GM04503 (cell line): ENCODE measurements around the gene MAGI2.

Source experiments
- DNase-seq: peaks from one replicate; pipeline ENCODE4 v3.0.0-alpha.2; 2012; ENCODE audit warnings: low read depth

MAGI2 gene

DNA sequence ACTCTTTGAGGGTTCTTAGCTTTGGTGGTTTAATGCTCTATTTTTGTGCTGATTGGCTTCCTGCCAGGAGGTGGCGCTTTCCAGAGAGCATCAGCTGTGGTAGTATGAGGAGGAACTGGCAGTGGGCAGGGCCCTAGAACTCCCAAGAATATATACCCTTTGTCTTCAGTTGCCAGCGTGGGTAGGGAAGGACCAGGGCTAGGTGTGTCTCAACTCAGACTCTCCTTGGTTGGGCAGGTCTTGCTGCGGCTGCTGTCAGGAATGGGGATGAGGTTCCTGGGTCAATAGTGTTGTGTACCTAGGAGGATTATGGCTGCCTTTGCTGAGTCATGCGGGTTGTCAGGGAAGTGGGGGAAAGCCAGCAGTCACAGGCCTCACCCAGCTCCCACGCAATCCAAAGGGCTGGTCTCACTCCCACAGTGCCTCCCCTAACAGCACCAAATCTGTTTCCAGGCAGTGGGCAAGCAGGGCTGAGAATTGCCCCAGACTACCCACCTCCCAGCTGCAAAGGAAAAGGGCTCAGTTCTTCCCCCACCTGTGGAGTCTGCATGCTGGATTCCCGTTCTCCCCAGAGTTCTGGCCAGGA is 1463.4 kb downstream of the MAGI2 start:
- no peak for DNase-seq

DNA sequence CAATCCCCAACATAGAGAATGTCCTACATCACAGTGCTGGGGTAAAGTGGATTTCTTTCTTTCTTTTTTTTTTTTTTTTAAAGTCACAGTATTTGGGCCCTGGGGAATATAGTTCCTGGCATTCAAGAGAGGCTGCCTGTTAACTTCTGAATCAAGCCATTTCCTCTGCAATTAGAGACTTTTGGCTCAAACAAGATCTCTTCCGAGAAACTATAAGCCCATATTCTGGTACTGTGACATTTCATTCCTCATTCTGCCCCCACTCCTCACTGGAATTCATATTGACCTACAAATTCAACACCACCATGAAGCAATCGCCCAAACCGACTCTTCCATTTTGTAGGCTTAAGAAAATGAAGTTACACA is 1467.5 kb downstream of the MAGI2 start:
- DNase-seq: no peak

DNA sequence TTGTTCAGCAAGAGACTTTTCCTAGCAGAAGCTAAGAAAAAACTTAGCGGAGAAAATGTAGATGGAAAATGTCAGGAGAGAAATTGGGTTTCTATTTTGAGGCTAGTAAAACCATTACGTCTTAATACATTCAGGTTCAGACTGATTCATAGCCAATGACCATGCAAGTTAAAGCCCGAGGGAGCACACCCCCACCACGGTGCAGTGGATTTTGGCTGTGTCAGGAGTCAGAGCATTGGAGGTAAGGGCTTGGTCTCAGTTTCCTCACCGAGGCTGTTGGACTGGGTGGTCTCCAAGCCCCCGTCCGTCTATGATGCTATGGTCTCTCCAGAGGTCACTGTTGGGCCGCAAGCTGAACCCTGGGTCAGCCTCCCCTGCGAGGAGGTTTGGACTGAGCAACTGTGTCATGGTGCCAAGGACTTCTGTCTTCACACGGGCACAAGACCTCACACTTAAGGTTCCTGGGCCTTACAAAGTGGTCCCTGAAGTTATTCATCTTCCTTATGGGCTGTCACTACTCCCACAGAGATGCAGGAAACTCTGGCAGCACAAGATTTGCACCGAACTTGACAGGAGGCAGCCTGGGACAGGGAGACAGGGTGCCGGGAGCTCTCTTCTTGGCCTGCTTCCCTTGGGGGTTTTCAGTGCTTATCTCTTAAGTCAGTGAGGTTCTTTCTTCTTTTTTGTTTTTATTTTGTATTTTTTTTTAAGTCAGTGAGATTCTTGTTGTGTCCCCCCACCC is 1468.1 kb downstream of the MAGI2 start:
- DNase-seq: no peak

DNA sequence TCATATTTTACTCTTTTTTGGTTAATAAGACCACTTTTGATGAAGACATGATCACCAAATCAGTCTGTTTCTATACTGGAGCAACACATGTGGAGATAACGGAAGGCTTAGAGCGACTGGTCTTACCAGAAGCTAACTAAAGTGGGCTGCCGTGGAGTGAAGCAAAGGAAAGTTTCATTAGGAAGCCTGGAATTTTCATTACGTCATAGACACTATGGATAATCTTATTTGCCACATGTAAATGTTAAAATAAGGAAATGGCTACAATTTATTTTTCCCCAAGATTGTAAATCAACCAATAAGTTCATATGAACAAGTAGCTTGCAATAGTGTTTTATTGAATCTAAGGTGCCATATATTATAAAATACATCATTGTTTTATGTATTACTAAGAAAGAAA is 1469.5 kb downstream of the MAGI2 start:
- DNase-seq: no peak

DNA sequence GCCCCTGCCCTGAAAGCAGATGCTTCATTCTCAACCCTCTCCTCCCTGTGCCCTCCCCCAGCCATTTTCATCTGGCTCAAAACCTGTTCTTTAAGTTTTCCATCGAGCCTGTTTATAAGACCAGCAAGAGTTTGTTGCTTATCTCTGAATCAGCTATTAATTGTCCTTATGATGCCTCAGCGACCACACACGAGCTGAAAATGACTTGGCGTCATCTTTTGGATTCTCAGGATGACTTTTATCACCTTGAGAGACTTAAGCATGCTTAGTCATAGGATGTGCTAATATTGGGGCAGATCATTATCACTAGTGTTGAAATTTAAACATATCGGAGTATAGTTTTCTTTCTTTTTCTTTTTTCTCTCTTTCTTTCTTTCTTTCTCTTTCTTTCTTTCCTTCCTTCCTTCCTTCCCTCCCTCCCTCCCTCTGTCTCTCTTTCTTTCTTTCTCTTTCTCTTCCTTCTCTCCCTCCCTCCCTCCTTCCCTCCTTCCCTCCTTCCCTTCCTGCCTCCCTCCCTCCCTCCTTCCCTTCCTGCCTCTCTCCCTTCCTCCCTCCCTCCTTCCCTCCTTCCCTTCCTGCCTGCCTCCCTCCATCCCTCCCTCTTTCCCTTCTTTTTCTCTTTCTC is 1470.4 kb downstream of the MAGI2 start:
- no peak for DNase-seq

DNA sequence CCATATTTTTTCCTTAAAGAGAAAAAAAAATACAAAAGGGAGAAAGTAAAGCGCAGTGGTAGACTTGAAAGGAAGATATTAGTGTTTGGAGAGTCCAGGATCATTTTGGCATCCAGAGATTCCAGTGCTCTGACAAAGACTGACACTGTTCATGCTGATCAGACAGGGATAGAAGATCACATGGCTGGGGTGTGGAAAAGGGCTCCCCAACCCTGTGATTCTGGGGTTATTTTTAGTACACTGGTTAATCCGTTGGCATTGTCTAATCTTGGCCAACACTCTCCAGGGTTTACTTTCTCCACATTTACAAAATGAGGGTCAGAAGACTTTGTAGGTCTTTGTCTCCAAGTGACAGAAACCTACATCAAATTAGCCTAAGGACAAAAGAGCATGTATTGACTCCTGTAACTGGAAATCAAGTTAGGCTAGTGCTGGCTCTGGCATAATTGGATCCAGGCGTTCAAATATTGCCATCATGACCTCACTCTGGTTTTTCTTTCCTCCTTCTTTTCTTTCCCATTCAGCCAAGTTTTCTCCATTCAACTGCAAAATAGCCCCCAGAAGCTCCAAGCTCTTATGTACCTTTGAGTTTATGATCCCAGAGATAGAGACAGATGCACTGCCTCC is 1473.3 kb downstream of the MAGI2 start:
- DNase-seq: no peak

DNA sequence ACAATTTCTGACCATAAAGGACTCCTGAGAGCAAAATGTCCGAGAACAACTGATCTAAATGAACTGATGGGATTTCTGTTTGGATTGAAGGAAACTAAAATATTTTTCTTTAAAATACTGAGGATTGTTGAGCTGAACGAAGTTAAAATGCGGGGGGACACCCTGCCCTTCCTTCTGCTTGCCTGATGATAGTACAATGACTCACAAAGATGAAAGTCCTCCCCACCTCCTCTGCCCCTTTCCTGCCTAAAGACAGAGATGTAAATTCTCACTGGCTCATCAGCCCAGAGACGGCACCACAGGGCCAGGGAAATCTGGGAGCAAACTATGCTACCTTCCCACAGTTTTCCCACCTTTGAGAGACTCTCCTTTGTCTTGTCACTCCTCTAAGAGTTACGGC is 1474.2 kb downstream of the MAGI2 start:
- DNase-seq: no peak

DNA sequence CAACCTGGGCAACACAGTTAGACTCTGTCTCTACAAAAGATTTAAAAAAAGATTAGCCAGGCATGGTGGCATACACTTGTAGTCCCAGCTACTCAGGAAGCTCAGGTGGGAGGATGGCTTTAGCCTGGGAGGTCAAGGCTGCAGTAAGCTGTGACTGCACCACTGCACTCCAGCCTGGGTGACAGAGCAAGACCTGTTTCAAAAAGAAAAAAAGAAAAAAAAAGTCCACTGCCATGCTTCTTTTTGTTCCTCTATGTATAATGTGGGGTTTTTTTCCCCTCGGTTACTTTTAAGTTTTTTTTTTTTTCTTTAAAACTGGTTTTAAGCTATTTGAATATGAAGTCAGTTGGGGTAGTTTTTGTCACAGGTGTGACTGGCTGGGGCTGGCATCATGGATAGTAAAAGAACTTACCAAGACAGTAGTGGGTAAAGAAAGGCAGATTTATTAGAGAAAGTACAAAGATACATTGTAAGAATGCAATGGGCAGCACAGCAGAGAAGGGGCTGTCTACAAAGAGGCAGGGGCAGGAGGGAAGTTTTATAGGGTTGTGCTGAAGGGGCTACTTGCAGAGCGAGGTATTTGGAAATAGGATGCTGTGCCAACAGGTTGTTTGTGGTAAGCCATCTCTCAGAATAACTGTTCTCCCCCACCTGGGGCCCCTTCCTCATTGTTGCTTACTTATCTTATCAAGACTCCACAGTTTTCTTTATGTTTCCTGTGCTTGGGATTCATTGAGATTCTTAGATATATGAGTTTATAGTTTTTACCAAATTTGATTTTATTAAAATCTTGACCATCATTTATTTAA is 1477.6 kb downstream of the MAGI2 start:
- DNase-seq: no peak

DNA sequence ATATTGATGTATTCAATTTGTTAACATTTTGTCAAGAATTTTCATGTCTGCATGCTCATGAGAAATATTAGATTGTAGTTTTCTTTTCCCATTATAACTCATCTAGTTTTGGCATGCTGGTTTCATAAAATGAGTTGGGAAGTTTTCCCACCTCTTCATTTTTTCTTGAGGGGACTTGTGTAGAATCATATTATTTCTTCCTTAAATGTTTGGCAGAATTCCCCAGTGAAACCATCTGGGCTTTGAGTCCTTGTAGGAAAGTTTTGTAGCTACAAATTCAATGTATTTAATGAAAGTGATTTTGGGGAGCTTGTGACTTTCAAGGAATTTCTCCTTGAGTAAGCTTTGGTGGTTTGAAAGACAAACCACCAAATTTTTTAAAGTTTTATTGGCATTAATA is 1481.7 kb downstream of the MAGI2 start:
- no peak for DNase-seq

DNA sequence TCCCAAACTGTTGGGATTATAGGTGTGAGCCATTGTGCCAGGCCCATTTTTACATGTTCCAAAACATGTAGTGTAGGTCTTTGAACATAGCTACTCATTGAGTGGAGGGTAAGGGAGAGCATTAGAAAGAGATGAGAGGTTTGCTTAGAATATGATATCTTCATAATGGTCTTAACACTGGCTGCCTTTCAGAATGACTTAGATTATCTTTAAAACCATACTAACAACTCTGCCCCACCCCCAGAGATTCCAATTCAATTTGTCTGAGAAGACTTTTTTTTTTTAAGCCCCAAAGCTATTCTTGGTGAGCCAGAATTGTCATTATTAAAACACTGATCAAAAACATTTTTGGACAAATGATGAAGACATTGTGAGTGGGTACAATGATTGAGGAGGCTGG is 1486.0 kb downstream of the MAGI2 start:
- DNase-seq: no peak
